Right kidney (tissue), 9 donors: ENCODE results near the gene TAOK1.
"Not testable (repeated sequence)": the region's sequence is repeated elsewhere in the genome, so short reads cannot be mapped to it uniquely, and the experiment has no call there.

ENCODE experiments used
- DNase-seq: peaks from one replicate; pipeline ENCODE4 v3.0.0-alpha.2; 2016
- long read RNA-seq, 8 donors: transcript quantifications; one replicate each; lab custom pipeline, GENCODE V29; 2026

The TAOK1 gene
- long read RNA-seq, donor 1: 0 reads
- long read RNA-seq, donor 2: 0 reads
- long read RNA-seq, donor 3: 0 reads
- long read RNA-seq, donor 4: 0 reads
- long read RNA-seq, donor 5: 0 reads
- long read RNA-seq, donor 6: 0 reads
- long read RNA-seq, donor 7: 0 reads
- long read RNA-seq, donor 8, full-length matches to known transcripts: 1 of 1 reads
- long read RNA-seq, donor 8, partial matches to known transcripts: 0 of 1 reads
- long read RNA-seq, donor 8, other reads (novel, unspliced or antisense): 0 of 1 reads

DNA sequence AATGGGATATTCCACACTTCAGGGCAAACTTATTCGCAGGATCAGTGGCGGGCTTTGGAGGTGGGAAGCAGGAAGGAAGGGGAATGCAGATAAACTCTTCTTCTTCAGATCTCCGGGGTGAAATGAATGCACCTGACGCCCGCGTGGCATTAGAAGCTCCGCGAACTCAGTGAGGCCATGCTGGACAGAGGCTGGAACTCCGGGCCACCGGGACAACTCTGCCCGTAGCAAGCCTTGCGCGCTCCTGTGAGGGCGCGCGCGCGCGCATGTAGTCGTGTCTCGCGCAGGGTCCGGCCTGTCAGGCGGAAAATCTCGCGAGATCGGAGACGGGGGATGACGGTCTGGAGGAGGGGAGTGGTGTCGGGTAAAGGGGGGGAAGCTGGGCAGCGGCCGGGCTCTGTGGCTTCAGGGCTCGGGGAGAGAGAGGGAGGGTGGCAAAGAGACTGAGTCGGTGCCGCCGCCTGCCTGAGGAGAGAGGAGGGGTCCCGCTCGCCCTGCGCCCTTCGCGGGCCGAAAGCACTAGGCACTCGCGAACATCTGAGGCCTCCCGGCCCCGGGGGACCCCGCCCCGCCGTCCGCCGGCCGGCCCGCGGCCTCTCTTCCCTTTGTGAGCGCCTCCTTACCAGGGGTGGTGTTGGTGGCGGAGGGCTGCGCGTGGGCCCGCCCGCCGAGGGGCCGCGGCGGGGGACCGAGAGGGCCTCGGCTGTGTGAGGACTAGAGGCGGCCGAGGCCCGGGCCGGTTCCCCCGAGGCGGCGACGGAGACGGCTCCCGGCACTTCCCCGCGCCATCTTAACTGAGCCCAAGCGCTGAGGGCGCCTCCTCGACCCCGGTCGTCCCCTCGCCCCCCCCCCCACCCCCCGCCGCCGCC, at the start of gene TAOK1:
Gene TAOK1, plus strand, starts transcription at position 382 of the 869 bp plus-strand sequence. CDS start 61,186 bp downstream, outside the sequence.
- peak; percentile 99 for DNase-seq

DNA sequence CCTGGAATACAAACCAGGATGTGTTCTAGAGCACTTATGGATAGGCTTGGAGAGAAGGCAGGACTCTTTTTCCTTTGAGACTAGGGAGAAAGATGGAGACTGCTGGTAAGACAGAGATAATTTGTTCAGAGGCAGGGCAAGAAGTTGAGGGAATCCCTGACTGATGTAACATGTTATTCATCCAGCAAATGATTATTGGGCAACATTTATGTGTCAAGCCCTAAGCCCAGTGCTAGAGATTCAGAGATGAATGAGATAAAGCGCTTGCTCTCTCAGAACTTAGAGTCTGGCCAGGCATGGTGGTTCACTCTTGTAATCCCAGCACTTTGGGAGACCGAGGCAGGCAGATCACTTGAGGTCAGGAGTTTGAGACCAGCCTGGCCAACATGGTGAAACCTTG, 48.4 kb upstream of the TAOK1 start:
- no peak for DNase-seq

DNA sequence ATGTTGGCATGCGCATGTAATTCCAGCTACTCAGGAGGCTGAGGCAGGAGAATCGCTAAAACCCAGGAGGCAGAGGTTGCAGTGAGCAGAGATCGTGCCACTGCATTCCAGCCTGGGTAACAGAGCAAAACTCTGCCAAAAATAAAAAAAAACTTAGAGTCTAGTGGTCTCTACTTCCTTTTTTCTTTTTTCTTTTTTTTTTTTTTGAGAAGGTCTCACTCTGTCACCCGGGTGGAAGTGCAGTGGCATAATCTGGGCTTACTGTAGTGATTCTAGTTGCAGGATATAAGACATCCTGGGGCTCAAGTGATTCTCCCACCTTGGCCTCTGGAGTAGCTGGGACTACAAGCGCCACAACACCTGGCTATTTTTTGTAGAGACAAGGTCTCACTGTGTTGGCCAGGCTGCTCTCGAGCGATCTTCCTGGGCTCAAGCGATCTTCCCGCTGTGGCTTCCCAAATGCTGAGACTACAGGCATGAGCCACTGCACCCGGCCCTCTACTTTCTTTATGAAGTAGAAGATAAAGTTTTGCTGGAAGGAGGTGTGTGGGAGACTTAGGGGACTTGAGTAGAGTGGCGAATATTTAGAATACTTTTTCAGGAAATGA, 47.9 kb upstream of the TAOK1 start:
- no peak for DNase-seq

DNA sequence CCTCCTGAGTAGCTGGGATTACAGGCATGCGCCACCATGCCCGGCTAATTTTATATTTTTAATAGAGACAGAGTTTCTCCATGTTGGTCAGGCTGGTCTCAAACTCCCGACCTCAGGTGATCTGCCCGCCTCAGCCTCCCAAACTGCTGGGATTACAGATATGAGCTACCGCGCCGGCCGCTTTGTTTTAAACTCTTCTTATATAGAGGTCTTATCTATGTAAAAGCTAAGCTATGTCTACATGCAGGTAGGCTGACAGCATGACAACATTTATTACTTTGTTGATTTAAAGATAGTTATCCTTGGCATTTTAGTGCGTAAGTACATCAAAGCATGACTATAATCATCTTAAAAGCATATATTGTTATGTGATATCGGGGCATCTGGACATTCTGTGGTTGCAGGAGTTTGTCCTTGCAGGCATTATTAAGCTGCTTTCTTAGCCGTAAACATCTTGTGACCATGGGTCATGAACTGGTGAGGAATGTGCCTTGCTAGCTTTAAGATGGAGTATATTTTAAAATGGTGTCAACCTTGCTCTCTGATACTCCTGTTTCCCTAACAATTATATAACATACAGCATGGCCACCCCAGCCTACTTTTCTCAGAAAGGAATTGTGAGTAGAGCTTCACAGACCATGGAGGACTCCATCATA, 45.8 kb upstream of the TAOK1 start:
- DNase-seq: no peak

DNA sequence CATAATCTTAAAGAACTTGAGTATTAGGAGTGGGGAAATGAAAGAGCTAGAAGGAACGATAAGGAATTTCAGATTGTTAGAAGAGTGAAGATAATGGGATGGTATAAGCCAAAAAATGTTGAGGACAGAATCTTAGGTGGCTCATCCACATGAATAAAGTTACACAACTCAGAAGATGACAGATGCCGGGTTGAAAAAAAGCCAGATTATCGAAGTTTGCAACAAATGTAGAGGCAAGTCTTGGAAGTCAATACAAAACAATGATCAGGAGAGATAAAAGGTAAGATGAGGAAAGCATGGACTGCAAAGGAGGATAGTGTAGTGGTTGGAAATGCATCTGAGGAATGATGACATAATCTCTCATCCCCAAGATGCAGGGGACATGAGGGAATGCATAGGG, 45.1 kb upstream of the TAOK1 start:
- DNase-seq: no peak

DNA sequence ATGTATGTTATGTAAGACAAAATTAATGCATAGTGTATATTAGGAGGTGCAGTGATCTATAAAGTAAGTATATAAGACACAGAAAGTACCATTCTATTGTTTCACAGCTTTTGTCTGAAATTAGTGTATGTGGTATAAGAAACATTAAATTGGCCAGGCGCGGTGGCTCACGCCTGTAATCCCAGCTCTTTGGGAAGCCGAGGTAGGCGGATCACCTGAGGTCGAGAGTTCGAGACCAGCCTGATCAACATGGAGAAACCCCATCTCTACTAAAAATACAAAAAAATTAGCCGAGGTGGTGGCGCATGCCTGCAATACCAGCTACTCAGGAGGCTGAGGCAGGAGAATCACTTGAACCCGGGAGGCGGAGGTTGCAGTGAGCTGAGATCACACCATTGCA, 44.7 kb upstream of the TAOK1 start:
- DNase-seq: not testable (repeated sequence)

DNA sequence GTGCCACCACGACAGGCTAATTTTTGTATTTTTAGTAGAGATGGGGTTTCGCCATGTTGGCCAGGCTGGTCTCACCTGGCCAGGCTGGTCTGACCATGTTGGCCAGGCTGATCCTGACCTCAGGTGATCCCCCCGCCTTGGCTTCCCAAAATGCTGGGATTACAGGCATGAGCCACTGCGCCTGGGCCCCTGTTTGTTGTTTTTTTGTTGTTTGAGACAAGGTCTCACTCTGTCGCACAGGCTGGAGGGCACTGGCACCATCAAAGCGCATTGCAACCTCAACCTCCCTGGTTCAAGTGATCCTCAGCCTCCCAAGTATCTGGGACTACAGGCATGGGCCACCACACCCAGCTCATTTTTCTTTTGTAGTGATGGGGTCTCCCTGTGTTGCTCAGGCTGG, 43.7 kb upstream of the TAOK1 start:
- DNase-seq: no peak

DNA sequence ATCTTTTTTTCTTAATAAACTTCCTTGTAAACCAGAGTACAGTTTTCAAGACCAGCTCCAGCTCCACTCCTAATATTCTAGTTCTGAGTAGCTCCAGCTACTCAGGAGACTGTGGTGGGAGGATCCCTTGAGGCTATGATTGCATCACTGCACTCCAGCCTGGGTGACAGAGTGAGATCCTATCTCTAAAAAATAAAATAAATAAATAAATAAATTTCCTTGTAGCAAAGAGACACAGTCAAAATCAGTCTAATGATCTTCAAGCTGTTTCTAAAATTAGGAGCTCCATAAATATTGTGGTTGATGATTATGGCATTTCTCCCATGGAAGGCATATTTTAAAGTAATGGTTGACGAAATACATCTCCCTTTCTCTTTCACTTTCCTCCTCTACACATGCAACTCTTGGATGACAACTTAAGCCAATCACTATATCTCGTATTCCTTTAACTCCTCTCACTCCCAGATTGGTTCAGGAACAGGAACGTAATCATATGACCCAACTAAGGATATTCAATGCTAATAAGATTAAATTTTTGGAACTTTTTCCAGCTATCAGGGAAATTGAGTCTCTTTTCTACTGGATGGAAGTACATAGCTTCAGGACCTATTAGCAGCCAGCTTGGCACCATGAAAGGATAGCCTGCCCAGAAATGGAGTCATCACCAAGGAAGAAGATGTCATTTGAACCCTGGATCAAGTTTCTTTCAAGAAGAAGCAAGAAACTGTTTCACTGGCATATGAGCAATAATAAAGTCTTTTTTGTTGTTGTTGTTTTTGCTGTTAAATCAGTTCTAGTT, 42.1 kb upstream of the TAOK1 start:
- no peak for DNase-seq

DNA sequence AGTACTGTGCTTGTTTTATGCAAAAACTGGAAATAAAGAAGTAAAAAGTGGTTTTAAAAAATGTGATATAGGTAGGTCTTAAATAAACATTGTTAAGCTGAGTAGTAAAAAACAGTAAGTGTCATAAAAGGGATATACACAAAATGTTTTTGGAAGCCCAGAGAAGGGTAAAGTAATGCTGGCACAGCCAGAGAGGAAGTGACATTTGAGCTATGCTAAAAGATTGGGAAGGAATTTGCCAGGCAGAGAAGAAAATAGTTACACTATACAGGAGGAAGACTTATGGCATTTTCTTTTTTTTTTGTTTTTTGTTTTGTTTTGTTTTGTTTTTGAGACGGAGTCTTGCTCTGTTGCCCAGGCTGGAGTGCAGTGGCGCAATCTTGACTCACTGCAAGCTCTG, 40.8 kb upstream of the TAOK1 start:
- DNase-seq: no peak

DNA sequence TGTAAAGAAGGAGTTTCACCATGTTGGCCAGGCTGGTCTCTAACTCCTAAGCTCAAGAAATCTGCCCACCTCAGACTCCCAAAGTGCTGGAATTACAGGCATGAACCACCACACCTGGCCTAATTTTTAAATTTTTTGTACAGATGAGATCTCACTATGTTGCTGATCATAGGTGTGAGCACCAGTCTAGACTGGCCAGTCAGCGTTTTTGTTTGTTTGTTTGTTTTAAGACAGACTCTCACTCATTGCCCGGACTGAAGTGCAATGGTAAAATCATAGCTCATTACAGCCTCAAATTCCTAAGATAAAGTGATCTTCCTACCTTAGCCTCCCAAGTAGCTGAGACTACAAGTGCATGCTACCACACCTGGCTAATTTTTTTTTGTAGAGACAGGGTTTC, 38.0 kb upstream of the TAOK1 start:
- DNase-seq: no peak

DNA sequence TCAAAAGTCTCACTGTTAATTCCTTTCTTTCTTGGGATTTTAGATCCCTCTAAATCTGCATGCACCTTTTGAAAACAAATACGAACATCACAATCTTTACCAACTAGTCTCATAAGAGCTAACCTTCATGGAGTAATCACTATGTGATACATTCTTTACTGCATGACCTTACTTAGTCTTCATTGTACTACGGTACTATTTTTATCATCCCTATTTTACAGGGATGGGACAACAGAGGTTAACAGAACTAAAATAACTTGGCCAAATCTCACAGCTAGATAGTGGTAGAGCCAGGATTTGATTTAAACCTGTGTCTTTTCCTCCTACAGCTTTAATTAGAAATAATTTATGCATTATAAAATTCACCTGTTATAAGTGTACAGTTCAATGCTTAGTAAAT, 32.9 kb upstream of the TAOK1 start:
- no peak for DNase-seq

DNA sequence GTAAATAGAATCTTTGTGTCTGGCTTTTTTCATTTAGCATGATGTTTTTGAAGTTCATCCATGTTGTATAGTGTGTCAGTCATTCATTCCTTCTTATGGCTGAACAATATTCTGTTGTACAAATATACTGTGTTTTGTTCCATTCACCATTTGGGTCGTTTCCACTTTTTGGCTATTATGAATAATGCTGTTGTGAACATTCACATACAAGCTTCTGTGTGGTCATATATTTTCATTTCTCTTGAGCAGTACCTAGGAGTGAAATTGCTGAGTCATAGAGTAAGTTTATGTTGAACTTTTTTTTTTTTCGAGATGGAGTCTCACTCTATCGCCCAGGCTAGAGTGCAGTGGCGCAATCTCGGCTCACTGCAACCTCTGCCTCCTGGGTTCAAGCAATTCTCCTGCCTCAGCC, 32.3 kb upstream of the TAOK1 start:
- no peak for DNase-seq

DNA sequence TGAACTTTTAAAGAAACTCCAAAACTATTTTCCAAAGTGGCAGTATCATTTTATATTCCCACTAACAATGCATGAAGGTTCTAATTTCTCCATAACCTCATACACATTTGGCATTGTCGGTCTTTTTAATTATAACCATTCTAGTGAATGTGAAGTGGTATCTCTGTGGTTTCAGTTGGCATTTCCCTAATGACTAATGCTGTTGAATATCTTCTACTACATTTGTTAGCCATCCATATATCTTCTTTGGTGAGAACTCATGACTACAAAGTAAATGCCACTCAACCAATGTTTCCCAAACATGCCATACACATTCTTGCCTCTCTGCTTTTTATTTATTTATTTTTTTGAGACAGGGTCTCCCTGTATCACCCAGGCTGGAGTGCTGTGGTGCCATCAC, 31.7 kb upstream of the TAOK1 start:
- DNase-seq: no peak

DNA sequence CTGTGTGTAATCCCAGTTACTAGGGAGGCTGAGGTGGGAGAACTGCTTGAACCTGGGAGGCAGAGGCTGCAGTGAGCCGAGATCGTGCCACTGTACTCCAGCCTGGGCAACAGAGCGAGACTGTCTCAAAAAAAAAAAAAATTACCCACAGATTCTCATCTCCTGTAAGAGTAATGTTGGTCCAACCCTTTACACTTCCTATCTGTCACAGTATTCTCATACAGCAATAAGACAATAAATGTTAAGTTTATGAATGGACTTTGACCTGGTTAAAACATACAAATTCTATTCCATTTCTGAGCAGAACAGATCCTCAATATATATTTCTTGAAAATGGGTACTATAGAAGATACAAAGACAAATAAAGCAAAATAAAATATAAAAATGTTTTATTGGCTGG, 30.4 kb upstream of the TAOK1 start:
- no peak for DNase-seq

DNA sequence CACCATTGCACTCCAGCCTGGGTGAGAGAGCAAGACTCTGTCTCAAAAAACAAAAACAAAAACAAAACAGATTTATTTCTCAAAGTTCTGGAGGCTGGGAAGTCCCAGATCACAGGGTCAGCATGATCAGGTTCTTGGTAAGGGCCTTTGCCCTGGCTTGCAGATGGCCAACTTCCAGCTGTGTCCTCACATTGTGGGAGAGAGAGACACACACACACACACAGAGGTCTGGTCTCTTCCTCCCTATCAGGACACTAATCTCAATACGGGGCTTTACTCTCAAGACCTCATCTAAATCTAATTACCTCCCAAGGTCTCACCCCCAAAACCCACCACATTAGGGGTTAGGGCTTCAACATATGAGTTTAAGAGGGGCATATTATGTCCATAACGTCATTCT, 26.4 kb upstream of the TAOK1 start:
- no peak for DNase-seq

DNA sequence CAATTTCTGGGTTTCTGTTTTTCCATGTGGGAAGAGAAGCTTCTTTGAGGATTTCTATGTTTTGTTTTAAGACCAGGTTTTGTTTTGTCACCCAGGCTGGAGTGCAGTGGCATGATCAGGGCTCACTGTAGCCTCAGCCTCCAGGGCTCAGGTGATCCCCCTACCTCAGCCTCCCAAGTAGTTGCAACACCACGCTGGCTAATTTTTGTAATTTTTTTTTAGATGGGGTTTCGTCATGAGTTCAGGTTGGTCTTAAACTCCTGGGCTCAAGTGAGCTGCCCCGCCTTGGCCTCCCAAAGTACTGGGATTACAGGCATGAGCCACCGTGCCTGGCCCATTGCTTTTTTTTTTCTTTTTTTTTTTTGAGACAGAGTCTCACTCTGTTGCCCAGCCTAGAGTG, 25.5 kb upstream of the TAOK1 start:
- no peak for DNase-seq

DNA sequence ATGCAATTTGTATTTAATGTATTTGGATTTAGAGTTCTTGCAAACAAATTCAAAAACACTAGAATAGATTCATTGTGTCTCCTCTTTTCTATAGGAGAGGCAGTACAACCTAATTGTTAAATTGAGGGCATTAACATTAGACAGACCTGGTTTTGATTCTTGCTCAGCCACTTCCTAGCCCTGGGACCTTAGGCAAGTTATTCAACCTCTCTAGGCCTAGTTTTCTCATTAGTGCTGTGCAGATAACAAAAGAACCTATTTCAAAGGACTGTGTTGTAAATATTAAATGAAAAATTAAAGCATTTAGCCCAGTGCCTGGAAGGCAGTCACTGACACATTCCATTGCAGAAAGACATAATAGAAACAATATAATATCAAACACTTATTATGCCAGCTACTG, 22.0 kb upstream of the TAOK1 start:
- DNase-seq: no peak

DNA sequence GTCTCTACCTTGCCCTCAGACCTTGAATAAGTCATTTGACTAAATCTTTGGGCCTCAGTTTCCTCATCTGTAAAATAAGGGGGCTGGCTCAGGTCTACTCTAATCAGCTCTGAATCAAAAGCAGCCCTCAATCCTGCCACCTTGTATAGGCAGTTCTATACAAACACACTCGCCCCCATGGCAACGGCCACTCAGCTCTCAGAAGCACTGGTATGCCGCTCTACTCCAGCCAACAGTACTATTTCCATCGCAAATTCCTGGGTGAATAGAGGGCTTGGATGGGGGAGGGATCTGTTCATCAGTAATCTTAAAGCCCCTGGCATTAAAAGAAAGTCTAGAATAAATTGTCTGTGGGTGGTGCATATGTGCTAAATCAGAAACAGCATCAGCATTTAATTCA, 21.2 kb upstream of the TAOK1 start:
- DNase-seq: no peak

DNA sequence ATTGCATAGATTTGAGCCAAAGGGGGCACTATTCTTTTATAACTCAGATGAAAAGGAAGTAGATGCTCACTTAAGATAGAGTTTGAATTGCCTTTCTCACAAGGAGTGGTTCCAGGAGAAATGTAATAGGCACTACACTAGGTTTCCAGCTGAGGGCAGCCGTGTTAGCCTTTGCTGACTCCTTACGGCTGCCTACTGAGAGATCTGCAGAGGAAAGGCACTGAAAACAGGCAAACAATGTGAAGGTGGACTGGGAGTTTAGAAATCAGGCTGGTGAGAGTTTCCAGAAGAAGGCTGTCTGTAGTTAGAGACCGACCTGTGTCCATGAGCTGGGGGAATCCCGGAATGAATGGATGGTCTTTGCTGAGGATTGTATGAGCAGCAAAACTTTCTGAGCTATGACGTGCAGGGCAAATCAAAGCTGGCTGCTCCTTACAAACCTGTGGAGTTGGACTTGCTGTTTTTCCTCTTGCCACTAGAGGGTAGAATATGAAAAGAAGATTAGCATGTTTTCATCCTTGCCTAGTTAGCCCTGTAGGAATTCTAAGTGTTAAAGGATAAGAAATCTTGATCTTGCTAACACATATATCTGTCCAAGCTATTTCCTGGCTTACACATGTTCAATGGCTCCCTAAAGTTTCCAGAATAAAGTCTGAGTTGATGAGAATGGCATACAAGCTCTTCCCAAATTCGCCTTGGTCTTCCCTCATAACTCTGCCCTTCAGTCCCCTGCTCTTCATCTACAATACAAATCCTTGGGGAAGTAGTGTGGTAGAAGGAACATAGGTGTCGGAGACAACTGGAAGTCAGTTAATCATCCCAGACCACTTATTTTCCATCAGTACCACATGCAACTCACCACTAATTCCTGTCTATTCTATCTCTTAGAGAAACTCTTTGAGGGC, 20.1 kb upstream of the TAOK1 start:
- peak; percentile 86 for DNase-seq

DNA sequence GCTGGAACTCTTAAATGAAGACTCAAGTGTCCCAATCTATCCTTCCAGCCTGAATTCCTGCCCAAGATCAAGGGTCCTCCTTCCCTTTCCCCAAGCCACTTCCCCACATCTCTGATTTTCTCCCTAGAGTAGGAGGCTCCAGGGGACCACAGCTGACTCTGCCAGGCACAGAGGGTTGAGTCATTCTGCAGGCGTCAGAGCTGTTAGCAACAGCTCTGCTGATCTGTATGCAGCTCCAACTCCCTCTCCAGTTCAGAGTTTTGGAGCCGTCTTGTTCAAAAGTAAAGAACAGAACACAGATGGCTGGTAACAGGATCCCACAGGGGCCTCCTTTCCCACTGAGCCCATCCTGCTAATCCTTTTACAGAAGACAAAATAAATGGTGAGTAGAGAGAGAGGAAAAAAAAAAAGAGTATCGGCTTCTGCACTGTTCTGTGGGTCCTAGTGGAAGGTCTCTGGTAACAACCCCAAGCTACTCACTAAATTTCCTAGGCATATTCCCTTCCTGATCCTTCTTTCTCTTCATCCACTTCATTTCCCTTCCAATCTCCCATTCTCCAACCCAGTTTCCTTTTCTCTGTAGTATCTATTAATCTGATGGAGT, 13.4 kb upstream of the TAOK1 start:
- no peak for DNase-seq

DNA sequence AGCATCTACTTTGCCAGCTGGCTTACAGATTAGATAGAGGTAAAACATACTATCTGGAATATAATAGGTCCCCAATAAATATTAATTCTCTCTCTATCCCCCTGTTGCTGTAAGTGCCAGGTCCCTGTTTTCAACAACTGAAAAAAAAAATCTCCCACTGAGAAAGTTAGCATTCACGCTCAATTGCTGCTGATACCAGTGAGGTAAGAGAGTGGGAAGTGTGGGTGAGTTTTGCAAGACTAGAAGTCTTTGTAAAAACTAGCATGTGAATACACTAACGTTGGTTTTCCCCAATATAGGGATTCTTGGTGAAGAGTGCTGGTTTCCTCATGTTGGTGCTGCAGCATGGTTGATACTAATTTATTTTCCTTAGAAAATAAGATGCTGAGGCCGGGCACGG, 11.7 kb upstream of the TAOK1 start:
- DNase-seq: no peak
